Vagina (tissue), 2 donors: ENCODE results near the gene MCTP2. TPM values are rescaled to one million over a fixed set of nuclear protein-coding genes. Genes with fewer than 3 reads are reported as not detected.

Experiments
- DNase-seq, 2 donors: peaks; one replicate each; pipeline ENCODE4 v3.0.0-alpha.2; 2017; ENCODE audit errors: extremely low spot score in 2 of 2
- H3K27ac ChIP-seq: fragments of 200-600 bp; sonication (generic); one replicate; pipeline ENCODE4 v1.5.1; 2019
- H3K27me3 ChIP-seq: fragments of 200-600 bp; sonication (generic); one replicate; pipeline ENCODE4 v1.5.1; 2019
- H3K36me3 ChIP-seq, 2 donors: fragments of 200-600 bp; sonication (generic); one replicate each; pipeline ENCODE4 v1.5.1; 2017 to 2019
- H3K4me1 ChIP-seq: fragments of 200-600 bp; sonication (generic); one replicate; pipeline ENCODE4 v1.5.1; 2019
- H3K4me3 ChIP-seq, 2 donors: fragments of 200-600 bp; sonication (generic); 1 replicate in 1 of 2; 2 replicates in 1 of 2; pipeline ENCODE4 v1.5.1; 2016 to 2019
- H3K9me3 ChIP-seq: fragments of 200-600 bp; sonication (generic); one replicate; pipeline ENCODE4 v1.5.1; 2019
- CTCF ChIP-seq, 3 experiments: fragments of 450-650 bp in 2 of 3; fragments of 200-600 bp in 1 of 3; sonication (generic) in 1 of 3; IDR thresholded peaks; one replicate each; pipeline ENCODE4 v1.5.1; 2017 to 2019; ENCODE audit warnings: antibody characterized with exemption in 3 of 3, mild to moderate bottlenecking in 2 of 3, moderate library complexity in 2 of 3
- POLR2A ChIP-seq, 2 donors: fragments of 450-650 bp; IDR thresholded peaks; one replicate each; pipeline ENCODE4 v1.6.1; 2017; ENCODE audit warnings: antibody characterized with exemption in 2 of 2, mild to moderate bottlenecking in 2 of 2, moderate library complexity in 2 of 2
- POLR2AphosphoS5 ChIP-seq, 2 donors: sonication (generic); formaldehyde crosslinking; IDR thresholded peaks; one replicate each; pipeline ENCODE4 v1.9.0; 2017; ENCODE audit warnings: antibody characterized with exemption in 2 of 2, mild to moderate bottlenecking in 2 of 2, low read depth in 1 of 2; ENCODE audit not compliant: insufficient read depth in 1 of 2
- intact Hi-C: fragments of 100-400 bp; cut with DNase I; formaldehyde crosslinking; loops from one replicate; pipeline ENCODE4 v1.15.1; 2023
- total RNA-seq: library from RNA; depleted of rRNA; stranded (reverse); fragments of >200 nt; gene quantifications from one replicate; pipeline ENCODE4 v1.2.3, GENCODE V29; 2016

Gene MCTP2
- total RNA-seq, 1 donor from 2014 or later = 21.1 TPM

- no peak for TF ChIP-seq POLR2A (IDR thresholded peaks at IDR 0.05)
- no peak for TF ChIP-seq CTCF (IDR thresholded peaks at IDR 0.05)
- no peak for TF ChIP-seq POLR2AphosphoS5 (IDR thresholded peaks at IDR 0.05; ENCODE audit: insufficient read depth in 1 of 2, low read depth in 1 of 2)
- Histone ChIP-seq H3K27me3 (no peaks in the 10 kb centered on the region), H3K4me1 (no peaks in the 10 kb centered on the region), H3K36me3 (no peaks in the 10 kb centered on the region), H3K27ac (no peak overlapping the region), H3K9me3 (no peaks in the 10 kb centered on the region), H3K4me3 (no peak overlapping the region)
- DNase-seq = no peak
- intact Hi-C loops = no loop called here
Measured at GRCh38 chr15:94387849-94388441, 156.6 kb downstream of the MCTP2 start.

DNA sequence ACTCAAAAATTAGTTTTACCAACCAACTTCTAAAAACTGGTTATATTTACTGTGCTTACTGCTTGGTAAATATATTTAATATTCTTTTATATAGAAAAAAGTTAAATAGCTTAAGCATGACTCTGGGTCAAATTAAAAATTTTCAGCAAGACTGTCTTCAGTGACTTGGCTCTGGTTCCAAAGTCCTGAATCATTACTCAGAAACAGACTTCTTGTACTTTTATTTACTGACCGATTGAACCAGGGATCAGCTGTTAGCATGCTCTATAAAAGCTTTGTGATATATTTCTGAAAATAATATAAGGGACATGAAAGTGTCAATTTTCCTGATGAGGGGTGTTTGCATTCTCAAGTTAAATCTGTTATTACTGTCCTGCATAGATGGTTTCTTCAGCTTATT, 164.3 kb downstream of the MCTP2 start:
- DNase-seq = no peak
- intact Hi-C loops = no loop called here

DNA sequence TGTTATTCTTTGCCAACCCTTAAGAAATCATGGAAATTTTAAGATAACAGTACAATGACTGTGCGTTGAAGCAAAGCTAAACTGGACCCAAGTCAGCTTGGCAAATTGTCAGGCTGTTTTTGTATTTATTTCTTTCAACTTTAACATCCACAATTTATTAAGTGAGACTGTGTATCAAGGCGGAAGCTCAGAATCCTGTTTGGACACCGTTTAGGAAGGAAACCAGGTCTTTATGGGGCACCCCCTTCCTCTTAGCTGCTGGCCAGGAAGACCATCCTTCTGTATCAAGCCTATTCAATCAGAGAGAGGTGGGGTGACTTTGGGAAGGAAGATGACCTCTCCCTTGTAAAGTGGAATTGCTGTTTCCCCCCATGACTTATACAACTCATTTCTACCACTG, 166.0 kb downstream of the MCTP2 start:
- no peaks in the 10 kb centered on the region for H3K4me1 ChIP-seq
- H3K27ac ChIP-seq = no peak overlapping the region
- no peaks in the 10 kb centered on the region for H3K27me3 ChIP-seq
- H3K4me3 ChIP-seq = no peak overlapping the region
- no peaks in the 10 kb centered on the region for H3K9me3 ChIP-seq
- TF ChIP-seq POLR2A (IDR thresholded peaks at IDR 0.05) (no peak), POLR2AphosphoS5 (IDR thresholded peaks at IDR 0.05; ENCODE audit: insufficient read depth in 1 of 2, low read depth in 1 of 2) (peak in 1 of 2 donors; percentile 36), CTCF (IDR thresholded peaks at IDR 0.05) (no peak)
- H3K36me3 ChIP-seq = no peaks in the 10 kb centered on the region
- intact Hi-C loops = no loop called here
- no peak for DNase-seq

More for the DNA sequence above, 164.3 kb downstream of the MCTP2 start:
- H3K27ac ChIP-seq = no peak overlapping the region
- no peaks in the 10 kb centered on the region for H3K27me3 ChIP-seq
- H3K4me1 ChIP-seq = no peaks in the 10 kb centered on the region
- H3K9me3 ChIP-seq = no peaks in the 10 kb centered on the region
- no peak overlapping the region for H3K4me3 ChIP-seq
- H3K36me3 ChIP-seq = no peaks in the 10 kb centered on the region
- TF ChIP-seq POLR2AphosphoS5 (IDR thresholded peaks at IDR 0.05; ENCODE audit: insufficient read depth in 1 of 2, low read depth in 1 of 2) = no peak

GRCh38 chr15:94398001-94398400, 166.6 kb downstream of the MCTP2 start:
- no peak for TF ChIP-seq POLR2A (IDR thresholded peaks at IDR 0.05)
- TF ChIP-seq CTCF (IDR thresholded peaks at IDR 0.05) = no peak
- no peak for TF ChIP-seq POLR2AphosphoS5 (IDR thresholded peaks at IDR 0.05; ENCODE audit: insufficient read depth in 1 of 2, low read depth in 1 of 2)
- no peak for DNase-seq
- Histone ChIP-seq H3K4me1 (peaks cover 3% of the 10 kb centered on the region), H3K27me3 (no peaks in the 10 kb centered on the region), H3K27ac (no peak overlapping the region), H3K9me3 (no peaks in the 10 kb centered on the region), H3K36me3 (no peaks in the 10 kb centered on the region), H3K4me3 (no peak overlapping the region)
- intact Hi-C loops = no loop called here

DNA sequence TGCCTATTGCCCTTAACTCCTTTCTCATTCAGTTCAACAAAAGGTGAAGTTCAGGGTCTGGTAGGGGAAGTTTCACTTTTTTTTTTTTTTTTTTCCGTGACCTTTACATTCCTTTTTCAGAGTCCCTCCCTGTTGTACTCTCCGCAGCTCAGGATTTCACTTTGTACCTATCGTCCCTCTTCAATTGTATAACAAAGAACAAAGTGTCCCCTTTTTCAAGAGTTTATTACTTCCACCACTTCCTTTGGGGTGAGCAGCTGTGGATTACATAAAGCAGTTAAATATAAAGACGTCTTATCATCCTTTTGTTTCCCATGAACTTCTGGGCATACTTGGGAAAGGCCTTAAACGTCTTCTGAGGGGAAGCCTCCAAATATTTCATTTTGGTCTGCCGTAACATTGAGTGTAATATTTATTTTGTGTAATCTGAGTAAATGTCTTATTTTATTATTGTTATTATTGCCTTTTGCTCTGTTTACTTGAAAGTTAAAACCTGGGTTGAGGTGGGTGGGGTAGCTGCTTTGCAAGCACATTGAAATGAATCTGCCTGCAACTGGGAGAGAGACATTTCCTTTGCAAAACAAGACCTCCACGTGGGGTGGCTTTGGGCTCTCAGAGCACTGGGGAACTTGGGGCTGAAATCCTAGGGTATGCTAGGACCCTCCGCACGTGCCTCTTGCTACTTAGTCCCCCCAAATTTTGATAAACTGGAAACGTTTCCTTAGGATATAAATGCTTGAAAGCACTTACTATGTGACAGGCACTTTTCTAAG, 169.4 kb downstream of the MCTP2 start:
- DNase-seq = no peak
- TF ChIP-seq POLR2AphosphoS5 (IDR thresholded peaks at IDR 0.05; ENCODE audit: insufficient read depth in 1 of 2, low read depth in 1 of 2) (peak in 1 of 2 donors; percentile 37), CTCF (IDR thresholded peaks at IDR 0.05) (no peak)
- Histone ChIP-seq H3K27me3 (no peaks in the 10 kb centered on the region), H3K4me3 (no peak overlapping the region), H3K9me3 (no peaks in the 10 kb centered on the region), H3K36me3 (no peaks in the 10 kb centered on the region), H3K4me1 (peaks cover 9% of the 10 kb centered on the region), H3K27ac (peak overlapping the region; percentile 11)
- intact Hi-C loops = no loop called here
